Stimulated activated naive B cell treated with anti-CD40 and anti-IgM and Interleukin-4, amounts not matched to agents 10 μg/mL and 1 μg/mL and 100 μg/mL, for 72 hours (primary cell): ENCODE measurements around the gene DBT.
"Not testable (repeated sequence)": the region's sequence is repeated elsewhere in the genome, so short reads cannot be mapped to it uniquely, and the experiment has no call there.

ENCODE experiments used
- ATAC-seq, 2 donors: fragments of 150-1000 bp; cut with Tn5 transposase; replicated peaks; 2 replicates each; pipeline ENCODE4 v1.10.0; 2021; ENCODE audit warnings: moderate library complexity in 1 of 2
- DNase-seq: peaks from one replicate; pipeline ENCODE4 v3.0.0; 2021
- H3K27ac Mint-ChIP-seq: one replicate; pipeline ENCODE4 v1.8.0; 2022; ENCODE audit warnings: mild to moderate bottlenecking, mixed read lengths
- H3K27me3 Mint-ChIP-seq, 2 donors: one replicate each; pipeline ENCODE4 v1.8.0; 2022; ENCODE audit warnings: mixed read lengths in 2 of 2
- H3K36me3 Mint-ChIP-seq, 2 donors: one replicate each; pipeline ENCODE4 v1.8.0; 2022; ENCODE audit warnings: mixed read lengths in 2 of 2, mild to moderate bottlenecking in 1 of 2
- H3K4me1 Mint-ChIP-seq, 2 donors: one replicate each; pipeline ENCODE4 v1.8.0; 2022; ENCODE audit warnings: mixed read lengths in 2 of 2, mild to moderate bottlenecking in 1 of 2
- H3K4me3 Mint-ChIP-seq, 2 donors: one replicate each; pipeline ENCODE4 v1.8.0; 2022; ENCODE audit warnings: mild to moderate bottlenecking in 2 of 2, mixed read lengths in 2 of 2, moderate library complexity in 1 of 2
- H3K9me3 Mint-ChIP-seq, 2 donors: one replicate each; pipeline ENCODE4 v1.8.0; 2022; ENCODE audit warnings: mixed read lengths in 2 of 2, mild to moderate bottlenecking in 1 of 2

Gene DBT

DNA sequence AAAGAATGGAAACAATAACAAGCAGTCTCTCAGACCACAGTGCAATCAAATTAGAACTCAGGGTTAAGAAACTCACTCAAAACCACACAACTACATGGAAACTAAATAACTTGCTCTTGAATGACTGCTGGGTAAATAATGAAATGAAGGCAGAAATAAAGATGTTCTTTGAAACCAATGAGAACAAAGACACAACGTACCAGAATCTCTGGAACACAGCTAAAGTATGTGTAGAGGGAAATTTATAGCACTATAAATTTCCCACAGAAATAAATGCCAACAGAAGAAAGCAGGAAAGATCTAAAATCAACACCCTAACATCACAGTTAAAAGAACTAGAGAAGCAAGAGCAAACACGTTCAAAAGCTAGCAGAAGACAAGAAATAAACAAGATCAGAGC lies 46.9 kb downstream of the DBT start:
- not testable (repeated sequence) for H3K27me3 Mint-ChIP-seq, H3K4me1 Mint-ChIP-seq, ATAC-seq, DNase-seq, H3K27ac Mint-ChIP-seq, H3K4me3 Mint-ChIP-seq
- peaks cover 68 to 69% of the 10 kb centered on the region in 2 donors for H3K36me3 Mint-ChIP-seq
- peaks cover 10 to 18% of the 10 kb centered on the region in 2 donors for H3K9me3 Mint-ChIP-seq

DNA sequence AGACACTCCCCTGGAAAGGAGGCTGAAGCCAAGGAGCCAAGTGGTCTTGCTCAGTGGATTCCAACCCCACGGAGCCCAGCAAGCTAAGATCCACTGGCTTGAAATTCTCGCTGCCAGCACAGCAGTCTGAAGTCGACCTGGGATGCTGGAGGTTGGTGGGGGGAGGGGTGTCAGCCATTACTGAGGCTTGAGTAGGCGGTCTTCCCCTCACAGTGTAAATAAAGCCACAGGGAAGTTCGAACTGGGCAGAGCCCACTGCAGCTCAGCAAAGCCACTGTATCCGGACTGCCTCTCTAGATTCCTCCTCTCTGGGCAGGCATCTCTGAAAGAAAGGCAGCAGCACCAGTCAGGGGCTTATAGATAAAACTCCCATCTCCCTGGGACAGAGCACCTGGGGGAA lies 49.6 kb downstream of the DBT start:
- H3K27ac Mint-ChIP-seq, DNase-seq, ATAC-seq: not testable (repeated sequence)

DNA sequence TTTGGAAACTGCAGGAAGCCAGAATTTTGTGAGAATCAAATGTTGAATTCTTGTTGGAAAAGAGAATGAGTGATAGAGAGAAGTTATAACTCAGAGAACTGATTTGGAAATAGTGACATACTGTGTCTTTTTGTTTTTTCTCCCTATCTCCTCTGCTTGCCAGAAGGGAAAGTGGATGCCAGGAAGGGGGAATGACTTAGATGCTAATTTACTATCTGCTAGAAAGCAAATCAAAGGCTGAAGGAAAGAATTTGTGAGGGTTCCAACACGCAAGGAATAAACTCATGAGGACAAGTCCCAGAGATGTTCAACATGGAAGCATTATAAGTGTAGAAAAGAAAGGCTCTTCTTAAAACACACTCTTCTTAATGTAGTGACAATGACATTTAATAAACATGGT lies 51.0 kb downstream of the DBT start:
- Mint-ChIP-seq H3K4me1 (no peaks in the 10 kb centered on the region), H3K27me3 (no peaks in the 10 kb centered on the region), H3K36me3 (peaks cover 55 to 64% of the 10 kb centered on the region in 2 donors), H3K27ac (no peak overlapping the region), H3K9me3 (peaks cover 0 to 8% of the 10 kb centered on the region in 2 donors), H3K4me3 (no peak overlapping the region)
- no peak for DNase-seq
- ATAC-seq: no peak

More for the DNA sequence above, 49.6 kb downstream of the DBT start:
- not testable (repeated sequence) for H3K27me3 Mint-ChIP-seq, H3K4me3 Mint-ChIP-seq, H3K4me1 Mint-ChIP-seq
- H3K9me3 Mint-ChIP-seq: peaks cover 4 to 14% of the 10 kb centered on the region in 2 donors
- H3K36me3 Mint-ChIP-seq: peaks cover 69 to 75% of the 10 kb centered on the region in 2 donors

DNA sequence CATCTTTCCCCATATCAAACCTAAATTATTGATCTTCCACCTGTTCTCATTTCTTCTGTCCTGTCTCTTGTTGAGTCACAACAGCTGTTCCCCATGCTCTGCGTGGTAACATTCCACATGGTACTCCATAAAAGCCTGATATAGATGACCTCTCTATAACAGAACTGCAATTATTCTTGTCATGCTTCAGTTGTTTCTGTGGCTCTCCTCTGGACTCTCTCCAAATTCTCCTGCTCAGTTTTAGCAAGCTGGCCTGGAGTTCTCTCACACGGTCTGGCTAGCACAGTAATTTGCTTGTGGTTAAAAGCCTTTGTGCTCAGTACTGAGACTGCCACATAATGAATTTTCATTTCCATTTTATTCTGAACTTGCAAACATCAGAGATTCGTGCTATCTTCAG lies 61.0 kb downstream of the DBT start:
- H3K9me3 Mint-ChIP-seq: no peaks in the 10 kb centered on the region
- H3K27ac Mint-ChIP-seq: no peak overlapping the region
- no peaks in the 10 kb centered on the region for H3K27me3 Mint-ChIP-seq
- DNase-seq (no peak), ATAC-seq (no peak)
- no peak overlapping the region for H3K4me3 Mint-ChIP-seq
- peaks cover 9 to 15% of the 10 kb centered on the region in 2 donors for H3K4me1 Mint-ChIP-seq
- peaks cover 17 to 18% of the 10 kb centered on the region in 2 donors for H3K36me3 Mint-ChIP-seq

DNA sequence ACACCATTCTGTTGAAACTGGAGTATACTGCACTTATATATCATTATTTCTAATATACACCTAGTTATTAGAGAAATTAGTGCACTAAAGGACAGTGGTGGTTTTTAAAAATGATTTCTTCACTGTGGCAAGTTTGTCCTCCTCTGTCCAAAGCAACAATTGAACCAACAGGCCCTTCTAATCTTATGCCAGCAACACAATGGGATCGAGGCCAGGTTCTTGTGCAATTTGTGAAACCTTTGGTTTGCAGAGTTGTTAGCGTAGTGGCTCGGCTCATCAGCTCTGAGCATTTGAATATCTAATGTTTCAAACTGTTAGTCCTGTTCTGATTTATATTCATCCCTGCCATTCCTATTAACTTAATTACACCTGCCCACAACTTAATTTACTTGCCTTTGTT lies 61.7 kb downstream of the DBT start:
- peaks cover 9 to 15% of the 10 kb centered on the region in 2 donors for H3K4me1 Mint-ChIP-seq
- no peak overlapping the region for H3K27ac Mint-ChIP-seq
- peaks cover 16 to 17% of the 10 kb centered on the region in 2 donors for H3K36me3 Mint-ChIP-seq
- no peaks in the 10 kb centered on the region for H3K9me3 Mint-ChIP-seq
- ATAC-seq: no peak
- DNase-seq: no peak
- no peaks in the 10 kb centered on the region for H3K27me3 Mint-ChIP-seq
- no peak overlapping the region for H3K4me3 Mint-ChIP-seq

DNA sequence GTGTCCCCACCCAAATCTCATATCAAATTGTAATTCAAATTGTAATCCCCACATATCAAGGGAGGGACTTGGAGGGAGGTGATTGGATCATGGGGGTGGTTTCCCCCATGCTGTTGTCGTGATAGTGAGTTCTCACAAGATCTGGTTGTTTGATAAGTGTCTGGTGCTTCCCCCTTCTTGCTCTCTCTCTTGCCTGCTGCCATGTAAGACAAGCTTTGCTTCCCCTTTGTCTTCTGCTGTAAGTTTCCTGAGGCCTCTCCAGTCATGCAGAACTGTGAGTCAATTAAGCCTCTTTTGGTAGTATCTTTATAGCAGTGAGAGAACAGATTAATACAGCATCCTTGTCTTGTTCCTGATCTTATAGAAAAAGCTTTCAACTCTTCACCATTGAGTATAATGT lies 65.1 kb downstream of the DBT start:
- peak overlapping the region in 1 of 2 donors; percentile 1 for H3K4me3 Mint-ChIP-seq
- no peaks in the 10 kb centered on the region for H3K9me3 Mint-ChIP-seq
- H3K4me1 Mint-ChIP-seq: peaks cover 9 to 15% of the 10 kb centered on the region in 2 donors
- peaks cover 0 to 5% of the 10 kb centered on the region in 2 donors for H3K36me3 Mint-ChIP-seq
- H3K27me3 Mint-ChIP-seq: no peaks in the 10 kb centered on the region
- peak; percentile 44 for DNase-seq
- H3K27ac Mint-ChIP-seq: peak overlapping the region; percentile 78
- peak; percentile 100 for ATAC-seq

DNA sequence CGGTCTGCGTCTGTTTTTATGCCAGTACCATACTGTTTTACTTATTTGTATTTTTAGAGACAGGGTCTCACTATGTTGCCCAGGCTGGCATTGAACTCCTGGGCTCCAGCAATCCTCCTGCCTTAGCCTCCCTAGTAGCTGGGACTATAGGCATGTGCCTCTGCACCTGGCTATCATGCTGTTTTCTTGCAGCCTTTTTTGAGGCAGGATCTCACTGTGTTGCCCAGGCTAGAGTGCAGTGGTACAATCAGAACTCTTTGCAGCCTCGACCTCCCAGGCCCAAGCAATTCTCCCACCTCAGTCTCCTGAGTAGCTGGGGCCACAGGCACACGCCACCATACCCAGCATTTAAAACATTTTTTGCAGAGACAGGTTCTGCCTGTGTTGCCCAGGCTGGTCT lies 66.3 kb downstream of the DBT start:
- Mint-ChIP-seq H3K27me3 (no peaks in the 10 kb centered on the region), H3K4me1 (peaks cover 9 to 15% of the 10 kb centered on the region in 2 donors), H3K9me3 (no peaks in the 10 kb centered on the region), H3K4me3 (no peak overlapping the region), H3K27ac (no peak overlapping the region), H3K36me3 (peaks cover 0 to 5% of the 10 kb centered on the region in 2 donors)
- ATAC-seq (no peak), DNase-seq (no peak)

DNA sequence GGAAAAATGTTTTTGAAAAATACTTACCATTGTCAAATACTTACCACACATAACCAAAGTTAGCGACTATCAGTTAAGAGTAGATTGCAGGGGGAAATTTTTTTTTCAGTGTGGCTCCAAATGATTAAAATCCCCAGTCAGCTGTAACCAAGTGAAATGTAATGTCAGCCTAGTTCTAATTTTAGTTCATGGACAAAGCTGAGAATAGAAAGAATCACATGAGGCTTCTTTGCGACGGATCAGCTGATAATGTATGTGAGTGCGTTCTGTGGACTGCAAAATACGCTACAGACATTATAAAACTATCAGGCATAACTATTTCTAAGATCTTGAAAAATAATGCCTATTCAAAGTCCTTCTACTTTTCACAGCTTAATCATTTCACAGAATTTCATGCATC lies 71.5 kb downstream of the DBT start, which contains the start of gene LRRC39:
LRRC39 (minus strand) TSS at position 166 of the 400 bp plus-strand sequence. CDS start 9,740 bp downstream, outside the sequence.
- Mint-ChIP-seq H3K4me1 (no peaks in the 10 kb centered on the region), H3K9me3 (no peaks in the 10 kb centered on the region), H3K4me3 (no peak within 1 kb of the TSS), H3K27ac (no peak within 1 kb of the TSS), H3K27me3 (no peaks in the 10 kb centered on the region), H3K36me3 (peaks cover 6 to 8% of the 10 kb centered on the region in 2 donors)
- no peak for DNase-seq
- ATAC-seq: no peak

DNA sequence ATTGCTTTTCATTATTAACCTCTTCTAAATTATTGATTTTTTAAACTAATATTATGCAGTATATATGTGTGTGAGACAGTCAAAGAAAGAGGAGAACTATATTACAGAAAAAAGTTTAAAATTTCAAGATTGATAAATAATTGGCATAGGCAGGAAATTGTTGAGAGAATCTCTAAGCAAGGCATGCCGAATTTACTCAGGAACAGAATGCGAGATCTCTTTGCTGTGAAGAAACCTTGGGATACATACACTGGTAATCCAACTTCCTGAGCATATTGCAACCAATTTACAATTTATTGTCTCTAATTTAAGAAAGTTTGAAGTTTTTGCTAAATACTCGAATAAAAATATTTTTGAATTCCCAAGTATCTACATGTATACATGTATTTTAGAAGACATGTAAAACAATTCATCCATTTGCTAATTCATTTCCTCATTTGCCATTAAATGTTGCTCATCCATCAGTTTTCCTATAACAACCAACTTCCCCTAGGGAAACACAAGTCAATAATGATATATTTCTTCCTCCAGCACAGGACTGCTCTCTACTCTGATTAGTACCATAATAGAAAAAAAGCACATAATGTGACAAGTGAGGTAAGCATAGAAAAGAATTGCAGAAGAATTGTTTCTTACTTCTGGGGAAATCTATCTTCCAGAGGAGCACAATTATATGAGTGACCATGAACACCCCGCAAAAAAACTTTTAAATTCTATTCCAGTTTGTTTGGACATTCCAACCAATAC lies 72.2 kb downstream of the DBT start:
- no peak for ATAC-seq
- Mint-ChIP-seq H3K36me3 (peaks cover 6 to 7% of the 10 kb centered on the region in 2 donors), H3K4me1 (no peaks in the 10 kb centered on the region), H3K27ac (no peak overlapping the region), H3K27me3 (no peaks in the 10 kb centered on the region), H3K9me3 (no peaks in the 10 kb centered on the region), H3K4me3 (no peak overlapping the region)
- DNase-seq: no peak

DNA sequence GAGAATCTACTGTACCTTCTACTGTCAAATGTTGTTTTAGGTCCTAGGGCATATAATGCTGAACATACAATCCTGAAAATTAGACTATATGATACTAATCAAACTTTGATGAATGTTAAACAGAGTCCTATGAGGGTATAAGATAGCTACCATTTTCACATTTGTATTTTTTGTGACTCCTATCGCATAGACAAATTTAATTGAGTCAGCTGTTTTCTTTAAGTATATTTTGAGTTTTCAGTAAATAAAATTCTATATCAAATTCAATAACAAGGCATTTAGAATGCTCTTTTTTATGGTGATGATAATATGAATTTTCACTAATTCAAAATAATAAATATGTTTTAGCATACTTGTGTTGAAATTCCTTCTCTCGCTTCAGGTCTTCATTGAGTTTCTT lies 81.6 kb downstream of the DBT start:
- Mint-ChIP-seq H3K9me3 (no peaks in the 10 kb centered on the region), H3K4me3 (no peak overlapping the region), H3K4me1 (no peaks in the 10 kb centered on the region), H3K36me3 (peaks cover 9% of the 10 kb centered on the region in 2 donors), H3K27ac (no peak overlapping the region), H3K27me3 (no peaks in the 10 kb centered on the region)
- ATAC-seq (no peak), DNase-seq (no peak)

DNA sequence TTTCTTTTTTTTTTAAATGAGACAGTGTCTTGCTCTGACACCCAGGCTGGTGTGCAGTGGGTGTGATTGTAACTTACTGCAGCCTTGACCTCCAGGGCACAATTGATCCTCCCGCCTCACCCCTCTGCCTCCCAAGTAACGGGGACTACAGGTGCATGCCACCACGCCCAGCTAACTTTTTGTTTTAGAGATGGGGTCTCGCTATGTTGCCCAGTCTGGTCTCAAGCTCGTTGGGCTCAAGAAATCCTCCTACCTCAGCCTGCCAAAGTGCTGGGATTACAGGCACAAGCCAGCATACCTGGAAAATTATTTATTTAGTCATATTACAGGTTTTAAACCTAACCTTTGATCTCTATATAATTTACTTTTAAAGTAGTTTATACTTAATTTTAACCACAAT lies 84.9 kb downstream of the DBT start:
- DNase-seq (no peak), ATAC-seq (no peak)
- Mint-ChIP-seq H3K4me3 (no peak overlapping the region), H3K27ac (no peak overlapping the region), H3K27me3 (no peaks in the 10 kb centered on the region), H3K9me3 (no peaks in the 10 kb centered on the region), H3K36me3 (peaks cover 9% of the 10 kb centered on the region in 2 donors), H3K4me1 (no peaks in the 10 kb centered on the region)

DNA sequence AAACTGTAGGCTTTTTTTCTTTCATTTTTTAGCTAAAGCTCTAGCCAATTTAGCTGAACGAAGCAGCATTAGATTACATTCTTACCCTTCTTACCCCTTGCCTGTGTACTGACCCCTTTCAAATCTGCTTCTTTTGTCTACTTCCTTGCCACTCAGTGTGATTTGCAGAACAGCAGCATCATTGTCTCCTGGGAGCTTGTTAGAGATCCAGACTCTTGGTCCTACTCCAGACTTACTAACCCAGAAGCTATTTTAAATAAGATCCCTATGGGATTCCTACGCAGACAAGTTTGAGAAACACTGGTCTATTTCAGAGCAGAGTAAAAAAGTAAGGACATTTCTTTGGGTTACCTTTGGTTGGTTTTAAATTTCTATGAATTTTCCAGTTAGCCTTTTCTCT lies 85.4 kb downstream of the DBT start:
- no peak overlapping the region for H3K4me3 Mint-ChIP-seq
- H3K4me1 Mint-ChIP-seq: no peaks in the 10 kb centered on the region
- ATAC-seq (no peak), DNase-seq (no peak)
- H3K36me3 Mint-ChIP-seq: peaks cover 9% of the 10 kb centered on the region in 2 donors
- H3K27ac Mint-ChIP-seq: no peak overlapping the region
- H3K9me3 Mint-ChIP-seq: no peaks in the 10 kb centered on the region
- no peaks in the 10 kb centered on the region for H3K27me3 Mint-ChIP-seq

DNA sequence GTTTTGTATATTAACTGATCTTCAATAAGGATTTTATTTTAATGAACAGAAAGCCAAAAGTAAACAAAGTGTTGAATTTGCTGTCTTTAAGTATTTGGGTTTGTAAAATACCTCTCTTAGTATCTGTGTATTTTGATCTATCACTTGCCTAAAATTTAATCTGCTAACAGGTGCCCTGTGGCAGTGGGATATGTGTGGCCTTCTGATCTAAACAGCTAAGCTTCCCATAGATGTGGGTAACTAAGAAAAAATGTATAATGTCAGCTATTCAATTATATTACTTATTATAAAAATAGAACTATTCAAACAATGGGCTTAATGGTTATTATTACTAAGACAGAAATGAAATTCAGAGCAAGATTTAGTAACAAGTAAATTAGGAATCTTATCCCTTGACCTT lies 86.8 kb downstream of the DBT start:
- Mint-ChIP-seq H3K27me3 (no peaks in the 10 kb centered on the region), H3K4me3 (no peak overlapping the region), H3K36me3 (peaks cover 9% of the 10 kb centered on the region in 2 donors), H3K9me3 (no peaks in the 10 kb centered on the region), H3K4me1 (no peaks in the 10 kb centered on the region), H3K27ac (no peak overlapping the region)
- ATAC-seq: no peak
- DNase-seq: no peak

DNA sequence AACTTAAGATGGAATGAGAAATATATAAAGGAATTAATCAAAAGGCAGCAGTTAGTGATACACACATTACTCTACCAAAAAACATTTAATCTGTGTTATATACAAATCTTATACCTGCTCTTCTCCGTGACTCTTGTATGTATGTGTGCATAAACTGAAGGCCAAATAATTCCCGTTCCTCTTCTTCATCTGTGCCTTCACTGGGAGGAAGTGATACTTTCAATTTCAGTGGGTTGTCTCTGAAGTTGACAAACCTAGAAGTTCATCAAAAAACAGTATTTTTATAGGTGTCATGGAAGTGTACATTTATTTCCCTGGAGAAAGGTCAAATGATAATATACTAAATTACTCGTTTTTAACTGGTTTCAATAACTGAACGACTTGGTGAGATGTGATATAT lies 97.4 kb downstream of the DBT start:
- H3K27ac Mint-ChIP-seq: no peak overlapping the region
- H3K4me1 Mint-ChIP-seq: peaks cover 5 to 13% of the 10 kb centered on the region in 2 donors
- peaks cover 8 to 12% of the 10 kb centered on the region in 2 donors for H3K36me3 Mint-ChIP-seq
- no peaks in the 10 kb centered on the region for H3K27me3 Mint-ChIP-seq
- peak; percentile 81 to 83 for ATAC-seq
- DNase-seq: no peak
- H3K4me3 Mint-ChIP-seq: peak overlapping the region in 1 of 2 donors; percentile 3
- H3K9me3 Mint-ChIP-seq: no peaks in the 10 kb centered on the region

DNA sequence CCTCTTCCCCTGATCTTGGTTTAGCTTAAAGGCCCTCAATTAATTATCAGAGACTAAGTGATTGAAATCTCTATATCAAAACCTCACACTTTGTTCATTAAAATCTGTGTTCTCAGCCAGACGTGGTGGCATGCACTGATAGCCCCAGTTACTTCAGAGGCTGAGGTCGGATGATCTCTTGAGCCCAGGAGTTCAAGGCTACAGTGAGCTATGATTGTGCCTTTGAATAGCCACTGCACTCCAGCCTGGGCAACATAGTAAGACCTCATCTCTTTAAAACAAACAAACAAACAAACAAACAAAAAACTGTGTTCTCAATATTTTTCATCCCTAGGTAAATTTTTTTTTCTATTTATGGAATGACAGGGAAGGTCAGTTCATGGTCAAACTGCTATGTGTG lies 98.0 kb downstream of the DBT start:
- no peak overlapping the region for H3K27ac Mint-ChIP-seq
- ATAC-seq (no peak), DNase-seq (no peak)
- H3K4me3 Mint-ChIP-seq: no peak overlapping the region
- peaks cover 8 to 13% of the 10 kb centered on the region in 2 donors for H3K36me3 Mint-ChIP-seq
- H3K4me1 Mint-ChIP-seq: peaks cover 5 to 13% of the 10 kb centered on the region in 2 donors
- no peaks in the 10 kb centered on the region for H3K27me3 Mint-ChIP-seq
- no peaks in the 10 kb centered on the region for H3K9me3 Mint-ChIP-seq
